K562 (cell line): ENCODE results near the gene RIIAD1. TPM values are rescaled to one million over a fixed set of nuclear protein-coding genes. Genes with fewer than 3 reads are reported as not detected.
A peak's percentile ranks its signal among the peaks of the same experiment; 100 is the strongest.

Source experiments
- ADNP ChIP-seq: fragments of 200-800 bp; sonication (Bioruptor generic); IDR thresholded peaks from 2 replicates; pipeline ENCODE4 v1.6.1; 2016; ENCODE audit warnings: missing genetic modification characterization, missing compliant biosample characterization
- CAMTA2 ChIP-seq: fragments of 250-450 bp; sonication (Bioruptor Pico); conservative IDR thresholded peaks from 2 replicates; pipeline ENCODE4 v1.5.1; 2022
- GTF2A2 ChIP-seq: IDR thresholded peaks from 2 replicates; pipeline ENCODE4 v1.6.1; 2016; ENCODE audit warnings: mild to moderate bottlenecking, missing genetic modification characterization, missing compliant biosample characterization
- GTF2F1 ChIP-seq: IDR thresholded peaks from 2 replicates; pipeline ENCODE4 v1.6.1; 2011; ENCODE audit warnings: low read depth, low read length, improper control_type of control experiment
- HDAC8 ChIP-seq: fragments of 450-650 bp; IDR thresholded peaks from 2 replicates; pipeline ENCODE4 v1.6.1; 2016; ENCODE audit warnings: mild to moderate bottlenecking, missing genetic modification characterization, moderate library complexity, missing compliant biosample characterization
- MAFK ChIP-seq: IDR thresholded peaks from 2 replicates; pipeline ENCODE4 v1.6.1; 2011; ENCODE audit warnings: low read length, improper control_type of control experiment
- MIER1 ChIP-seq: fragments of 450-650 bp; IDR thresholded peaks from 2 replicates; pipeline ENCODE4 v1.6.1; 2016; ENCODE audit warnings: antibody characterized with exemption, mild to moderate bottlenecking, low read depth
- POLR2A ChIP-seq: fragments of 450-650 bp; conservative IDR thresholded peaks from 2 replicates; pipeline ENCODE4 v1.6.1; 2016
- SPI1 ChIP-seq: IDR thresholded peaks from 2 replicates; pipeline ENCODE4 v1.6.1; 2011; ENCODE audit warnings: low read depth, low read length, control low read depth, borderline replicate concordance
- TCFL5 ChIP-seq: fragments of 250-450 bp; sonication (Bioruptor Pico); conservative IDR thresholded peaks from 2 replicates; pipeline ENCODE4 v1.6.1; 2021; ENCODE audit warnings: mild to moderate bottlenecking, moderate library complexity, matching md5 sums
- ZNF77 ChIP-seq: fragments of 250-450 bp; sonication (Bioruptor Pico); IDR thresholded peaks from 2 replicates; pipeline ENCODE4 v1.5.0; 2020
- polyA plus RNA-seq, 8 experiments: library from polyadenylated mRNA; depleted of rRNA in 4 of 8; stranded (reverse) in 5 of 8; unstranded in 3 of 8; fragments of >200 nt; fragmentation: Nextera tagmentation in 2 of 8; fragmentation: Illumina TruSeq in 1 of 8; extraction: Ambion mirVana in 2 of 8; extraction: Trizol in 1 of 8; gene quantifications; 2 replicates each; pipeline versions ENCODE4 v1.2.1 to v1.2.3, GENCODE V29; 2011 to 2014; ENCODE audit warnings: inconsistent platforms in 1 of 8, missing spikeins in 1 of 8
- total RNA-seq, 7 experiments: library from RNA; depleted of rRNA in 6 of 7; stranded (reverse); fragments of >200 nt in 6 of 7; fragmentation: Illumina TruSeq in 2 of 7; extraction: Trizol in 2 of 7; gene quantifications; 2 replicates each; pipeline versions ENCODE4 v1.2.1 to v1.2.3, GENCODE V29; 2011 to 2021; ENCODE audit warnings: low replicate concordance in 1 of 7
- TF ChIP-seq, protein P1 (sequence below): fragments of 200-800 bp; sonication (Bioruptor generic); IDR thresholded peaks from 2 replicates; pipeline ENCODE4 v1.6.1; 2016; ENCODE audit warnings: missing genetic modification characterization, missing compliant biosample characterization
- TF ChIP-seq, protein P2 (sequence below): fragments of 450-650 bp; formaldehyde crosslinking; IDR thresholded peaks from 2 replicates; pipeline ENCODE4 v1.4.0; 2020; ENCODE audit warnings: mild to moderate bottlenecking, moderate library complexity
- TF ChIP-seq, protein P3 (sequence below): fragments of 150-350 bp; conservative IDR thresholded peaks from 2 replicates; pipeline ENCODE4 v1.6.1; 2014; ENCODE audit warnings: low read length
- TF ChIP-seq, protein P4 (sequence below): sonication (generic); formaldehyde crosslinking; IDR thresholded peaks from 2 replicates; pipeline ENCODE4 v1.8.1; 2023; ENCODE audit warnings: mild to moderate bottlenecking, missing genetic modification reagents
- TF ChIP-seq, protein P5 (sequence below): sonication (generic); formaldehyde crosslinking; IDR thresholded peaks from 2 replicates; pipeline ENCODE4 v1.9.0; 2022; ENCODE audit warnings: mild to moderate bottlenecking, missing genetic modification reagents

The RIIAD1 gene
- total and polyA plus RNA-seq, 9 of the 15 experiments (the other 6 are each of a cell fraction or from before 2014, with no cell fraction given) = not detected

DNA sequence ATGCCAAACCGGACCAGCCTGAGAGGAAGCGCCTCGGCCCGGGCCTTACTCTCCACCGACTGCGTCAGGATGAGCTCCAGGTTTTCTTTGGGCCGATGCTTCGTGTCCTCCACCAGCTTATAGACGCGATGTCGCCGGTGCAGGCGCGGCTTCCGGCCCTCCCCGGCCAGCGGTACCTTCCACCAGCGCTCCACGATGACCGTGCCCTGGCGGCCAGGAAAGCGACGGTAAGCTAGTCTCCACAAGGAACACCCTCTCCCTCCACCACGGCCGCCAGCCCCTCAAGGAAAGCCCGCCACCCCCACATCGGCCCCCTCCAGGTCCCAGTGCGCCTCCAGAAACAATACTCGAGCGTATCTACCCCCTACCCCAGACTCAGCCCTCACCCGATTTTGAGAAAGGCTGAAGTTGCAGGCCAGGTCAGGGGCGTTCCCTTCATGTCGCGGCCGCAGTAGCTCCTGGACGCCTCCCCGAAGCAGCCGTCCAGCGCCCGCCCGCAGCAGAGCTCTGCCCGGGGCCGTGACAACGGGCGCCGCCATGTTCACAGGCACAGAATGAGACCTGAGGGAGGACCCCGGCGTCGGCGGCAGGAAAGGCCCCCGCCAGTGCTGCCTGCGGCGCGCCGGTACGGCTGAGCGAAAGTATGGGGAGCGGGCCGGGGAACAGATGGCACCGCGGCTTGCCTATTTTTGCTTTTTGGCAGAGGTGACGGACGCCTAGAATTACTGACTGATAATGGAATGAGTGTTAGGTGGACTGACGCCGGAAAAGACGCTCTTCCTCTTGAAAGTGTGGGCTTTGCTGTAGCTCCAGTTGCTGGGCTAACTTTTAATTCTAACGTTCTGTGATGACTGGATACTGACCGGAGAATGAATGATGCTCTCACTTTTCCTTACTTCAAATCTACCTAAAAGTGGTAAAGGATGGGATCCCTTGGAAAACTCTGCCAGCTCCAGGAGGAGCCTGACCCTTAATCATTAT lies 41.9 kb downstream of the RIIAD1 start, which contains the start of gene MRPL9 (continued):
- TF ChIP-seq, protein P1, sequence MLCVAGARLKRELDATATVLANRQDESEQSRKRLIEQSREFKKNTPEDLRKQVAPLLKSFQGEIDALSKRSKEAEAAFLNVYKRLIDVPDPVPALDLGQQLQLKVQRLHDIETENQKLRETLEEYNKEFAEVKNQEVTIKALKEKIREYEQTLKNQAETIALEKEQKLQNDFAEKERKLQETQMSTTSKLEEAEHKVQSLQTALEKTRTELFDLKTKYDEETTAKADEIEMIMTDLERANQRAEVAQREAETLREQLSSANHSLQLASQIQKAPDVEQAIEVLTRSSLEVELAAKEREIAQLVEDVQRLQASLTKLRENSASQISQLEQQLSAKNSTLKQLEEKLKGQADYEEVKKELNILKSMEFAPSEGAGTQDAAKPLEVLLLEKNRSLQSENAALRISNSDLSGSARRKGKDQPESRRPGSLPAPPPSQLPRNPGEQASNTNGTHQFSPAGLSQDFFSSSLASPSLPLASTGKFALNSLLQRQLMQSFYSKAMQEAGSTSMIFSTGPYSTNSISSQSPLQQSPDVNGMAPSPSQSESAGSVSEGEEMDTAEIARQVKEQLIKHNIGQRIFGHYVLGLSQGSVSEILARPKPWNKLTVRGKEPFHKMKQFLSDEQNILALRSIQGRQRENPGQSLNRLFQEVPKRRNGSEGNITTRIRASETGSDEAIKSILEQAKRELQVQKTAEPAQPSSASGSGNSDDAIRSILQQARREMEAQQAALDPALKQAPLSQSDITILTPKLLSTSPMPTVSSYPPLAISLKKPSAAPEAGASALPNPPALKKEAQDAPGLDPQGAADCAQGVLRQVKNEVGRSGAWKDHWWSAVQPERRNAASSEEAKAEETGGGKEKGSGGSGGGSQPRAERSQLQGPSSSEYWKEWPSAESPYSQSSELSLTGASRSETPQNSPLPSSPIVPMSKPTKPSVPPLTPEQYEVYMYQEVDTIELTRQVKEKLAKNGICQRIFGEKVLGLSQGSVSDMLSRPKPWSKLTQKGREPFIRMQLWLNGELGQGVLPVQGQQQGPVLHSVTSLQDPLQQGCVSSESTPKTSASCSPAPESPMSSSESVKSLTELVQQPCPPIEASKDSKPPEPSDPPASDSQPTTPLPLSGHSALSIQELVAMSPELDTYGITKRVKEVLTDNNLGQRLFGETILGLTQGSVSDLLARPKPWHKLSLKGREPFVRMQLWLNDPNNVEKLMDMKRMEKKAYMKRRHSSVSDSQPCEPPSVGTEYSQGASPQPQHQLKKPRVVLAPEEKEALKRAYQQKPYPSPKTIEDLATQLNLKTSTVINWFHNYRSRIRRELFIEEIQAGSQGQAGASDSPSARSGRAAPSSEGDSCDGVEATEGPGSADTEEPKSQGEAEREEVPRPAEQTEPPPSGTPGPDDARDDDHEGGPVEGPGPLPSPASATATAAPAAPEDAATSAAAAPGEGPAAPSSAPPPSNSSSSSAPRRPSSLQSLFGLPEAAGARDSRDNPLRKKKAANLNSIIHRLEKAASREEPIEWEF = no peak
- TF ChIP-seq, protein P2, sequence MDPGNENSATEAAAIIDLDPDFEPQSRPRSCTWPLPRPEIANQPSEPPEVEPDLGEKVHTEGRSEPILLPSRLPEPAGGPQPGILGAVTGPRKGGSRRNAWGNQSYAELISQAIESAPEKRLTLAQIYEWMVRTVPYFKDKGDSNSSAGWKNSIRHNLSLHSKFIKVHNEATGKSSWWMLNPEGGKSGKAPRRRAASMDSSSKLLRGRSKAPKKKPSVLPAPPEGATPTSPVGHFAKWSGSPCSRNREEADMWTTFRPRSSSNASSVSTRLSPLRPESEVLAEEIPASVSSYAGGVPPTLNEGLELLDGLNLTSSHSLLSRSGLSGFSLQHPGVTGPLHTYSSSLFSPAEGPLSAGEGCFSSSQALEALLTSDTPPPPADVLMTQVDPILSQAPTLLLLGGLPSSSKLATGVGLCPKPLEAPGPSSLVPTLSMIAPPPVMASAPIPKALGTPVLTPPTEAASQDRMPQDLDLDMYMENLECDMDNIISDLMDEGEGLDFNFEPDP (CRISPR knock-in tag) = no peak
- TF ChIP-seq POLR2A (peak; percentile 87), ADNP (no peak), MAFK (no peak), HDAC8 (tag) (no peak), MIER1 (no peak), ZNF77 (CRISPR knock-in tag) (no peak), SPI1 (no peak), GTF2A2 (tag) (no peak), TCFL5 (CRISPR knock-in tag) (no peak), GTF2F1 (no peak), CAMTA2 (CRISPR knock-in tag) (no peak)
- TF ChIP-seq, protein P3, sequence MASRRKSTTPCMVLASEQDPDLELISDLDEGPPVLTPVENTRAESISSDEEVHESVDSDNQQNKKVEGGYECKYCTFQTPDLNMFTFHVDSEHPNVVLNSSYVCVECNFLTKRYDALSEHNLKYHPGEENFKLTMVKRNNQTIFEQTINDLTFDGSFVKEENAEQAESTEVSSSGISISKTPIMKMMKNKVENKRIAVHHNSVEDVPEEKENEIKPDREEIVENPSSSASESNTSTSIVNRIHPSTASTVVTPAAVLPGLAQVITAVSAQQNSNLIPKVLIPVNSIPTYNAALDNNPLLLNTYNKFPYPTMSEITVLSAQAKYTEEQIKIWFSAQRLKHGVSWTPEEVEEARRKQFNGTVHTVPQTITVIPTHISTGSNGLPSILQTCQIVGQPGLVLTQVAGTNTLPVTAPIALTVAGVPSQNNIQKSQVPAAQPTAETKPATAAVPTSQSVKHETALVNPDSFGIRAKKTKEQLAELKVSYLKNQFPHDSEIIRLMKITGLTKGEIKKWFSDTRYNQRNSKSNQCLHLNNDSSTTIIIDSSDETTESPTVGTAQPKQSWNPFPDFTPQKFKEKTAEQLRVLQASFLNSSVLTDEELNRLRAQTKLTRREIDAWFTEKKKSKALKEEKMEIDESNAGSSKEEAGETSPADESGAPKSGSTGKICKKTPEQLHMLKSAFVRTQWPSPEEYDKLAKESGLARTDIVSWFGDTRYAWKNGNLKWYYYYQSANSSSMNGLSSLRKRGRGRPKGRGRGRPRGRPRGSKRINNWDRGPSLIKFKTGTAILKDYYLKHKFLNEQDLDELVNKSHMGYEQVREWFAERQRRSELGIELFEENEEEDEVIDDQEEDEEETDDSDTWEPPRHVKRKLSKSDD = 0 out of 2 replicates have a peak, but pooled peaks have one; percentile 35
- TF ChIP-seq, protein P4, sequence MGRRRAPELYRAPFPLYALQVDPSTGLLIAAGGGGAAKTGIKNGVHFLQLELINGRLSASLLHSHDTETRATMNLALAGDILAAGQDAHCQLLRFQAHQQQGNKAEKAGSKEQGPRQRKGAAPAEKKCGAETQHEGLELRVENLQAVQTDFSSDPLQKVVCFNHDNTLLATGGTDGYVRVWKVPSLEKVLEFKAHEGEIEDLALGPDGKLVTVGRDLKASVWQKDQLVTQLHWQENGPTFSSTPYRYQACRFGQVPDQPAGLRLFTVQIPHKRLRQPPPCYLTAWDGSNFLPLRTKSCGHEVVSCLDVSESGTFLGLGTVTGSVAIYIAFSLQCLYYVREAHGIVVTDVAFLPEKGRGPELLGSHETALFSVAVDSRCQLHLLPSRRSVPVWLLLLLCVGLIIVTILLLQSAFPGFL = no peak
- TF ChIP-seq, protein P5, sequence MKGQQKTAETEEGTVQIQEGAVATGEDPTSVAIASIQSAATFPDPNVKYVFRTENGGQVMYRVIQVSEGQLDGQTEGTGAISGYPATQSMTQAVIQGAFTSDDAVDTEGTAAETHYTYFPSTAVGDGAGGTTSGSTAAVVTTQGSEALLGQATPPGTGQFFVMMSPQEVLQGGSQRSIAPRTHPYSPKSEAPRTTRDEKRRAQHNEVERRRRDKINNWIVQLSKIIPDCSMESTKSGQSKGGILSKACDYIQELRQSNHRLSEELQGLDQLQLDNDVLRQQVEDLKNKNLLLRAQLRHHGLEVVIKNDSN (CRISPR knock-in tag) = no peak
